Ishikawa (cell line): Measurements from ENCODE around the gene MITF.

Experiments used
- CEBPB ChIP-seq: IDR thresholded peaks from 2 replicates; pipeline ENCODE4 v1.6.1; 2012
- CREB1 ChIP-seq: IDR thresholded peaks from 2 replicates; pipeline ENCODE4 v1.6.1; 2012; ENCODE audit warnings: low read depth
- EGR1 ChIP-seq: IDR thresholded peaks from 2 replicates; pipeline ENCODE4 v1.6.1; 2012
- EP300 ChIP-seq: IDR thresholded peaks from 2 replicates; pipeline ENCODE4 v1.6.1; 2012; ENCODE audit warnings: borderline replicate concordance
- FOXM1 ChIP-seq: IDR thresholded peaks from 2 replicates; pipeline ENCODE4 v1.6.1; 2012; ENCODE audit warnings: low read depth, borderline replicate concordance
- MAX ChIP-seq: IDR thresholded peaks from 2 replicates; pipeline ENCODE4 v1.6.1; 2012
- NFIC ChIP-seq: IDR thresholded peaks from 2 replicates; pipeline ENCODE4 v1.6.1; 2012
- RAD21 ChIP-seq: IDR thresholded peaks from 2 replicates; pipeline ENCODE4 v1.6.1; 2012; ENCODE audit warnings: low read depth
- REST ChIP-seq: IDR thresholded peaks from 2 replicates; pipeline ENCODE4 v1.6.1; 2012; ENCODE audit warnings: low read depth, mild to moderate bottlenecking
- TAF1 ChIP-seq: IDR thresholded peaks from 2 replicates; pipeline ENCODE4 v1.6.1; 2012; ENCODE audit warnings: low read depth, mild to moderate bottlenecking
- TCF12 ChIP-seq: IDR thresholded peaks from 2 replicates; pipeline ENCODE4 v1.6.1; 2012; ENCODE audit warnings: low read depth
- TEAD4 ChIP-seq: IDR thresholded peaks from 2 replicates; pipeline ENCODE4 v1.6.1; 2012
- USF1 ChIP-seq: IDR thresholded peaks from 2 replicates; pipeline ENCODE4 v1.6.1; 2012
- YY1 ChIP-seq: IDR thresholded peaks from 2 replicates; pipeline ENCODE4 v1.6.1; 2012; ENCODE audit warnings: low read depth
- ZBTB7A ChIP-seq: IDR thresholded peaks from 2 replicates; pipeline ENCODE4 v1.6.1; 2012; ENCODE audit warnings: low read depth

Gene MITF

GRCh38 chr3:69967156-69967555 is 227.9 kb downstream of the MITF start:
- TF ChIP-seq NFIC: no peak
- TF ChIP-seq CREB1: no peak
- no peak for TF ChIP-seq TAF1
- TF ChIP-seq CEBPB: no peak
- no peak for TF ChIP-seq MAX
- no peak for TF ChIP-seq RAD21
- no peak for TF ChIP-seq REST
- TF ChIP-seq EP300: no peak
- TF ChIP-seq YY1: no peak
- no peak for TF ChIP-seq USF1
- TF ChIP-seq TCF12: no peak
- no peak for TF ChIP-seq TEAD4
- TF ChIP-seq ZBTB7A: no peak
- no peak for TF ChIP-seq EGR1
- no peak for TF ChIP-seq FOXM1

- TF ChIP-seq TEAD4 (no peak), MAX (no peak), EP300 (no peak), TAF1 (no peak), NFIC (no peak), CREB1 (no peak), EGR1 (no peak), FOXM1 (no peak), REST (no peak), YY1 (no peak), CEBPB (no peak), USF1 (no peak), RAD21 (no peak), ZBTB7A (no peak), TCF12 (no peak)
Measured at GRCh38 chr3:69970827-69971226, 231.6 kb downstream of the MITF start.

GRCh38 chr3:69972672-69973071 is 233.4 kb downstream of the MITF start:
- no peak for TF ChIP-seq TCF12

- TF ChIP-seq RAD21 (no peak), NFIC (no peak)
Measured at GRCh38 chr3:69976021-69976420, 236.8 kb downstream of the MITF start.

- TF ChIP-seq YY1: no peak
- no peak for TF ChIP-seq ZBTB7A
Measured at GRCh38 chr3:69983546-69984265, 244.4 kb downstream of the MITF start.

- TF ChIP-seq FOXM1: peak; percentile 48; the same call in 1 of the 2 replicates
- no peak for TF ChIP-seq YY1
Measured at GRCh38 chr3:69985266-69985665, 246.0 kb downstream of the MITF start.

GRCh38 chr3:69986419-69986818 is 247.2 kb downstream of the MITF start:
- TF ChIP-seq TCF12: peak; percentile 43
- no peak for TF ChIP-seq REST
- TF ChIP-seq CREB1: no peak
- TF ChIP-seq TEAD4: peak; percentile 54
- no peak for TF ChIP-seq EGR1
- peak; percentile 42; the same call in 1 of the 2 replicates for TF ChIP-seq NFIC
- no peak for TF ChIP-seq ZBTB7A
- no peak; the same call in 1 of the 2 replicates for TF ChIP-seq EP300
- no peak for TF ChIP-seq FOXM1
- TF ChIP-seq MAX: 0 out of 2 replicates have a peak, but pooled peaks have one; percentile 24
- no peak for TF ChIP-seq TAF1
